Osteocyte (in vitro differentiated cells): ENCODE data around the gene CDK5R2. TPM values are rescaled to one million over a fixed set of nuclear protein-coding genes. Genes with fewer than 3 reads are reported as not detected.

ENCODE experiments used
- DNase-seq: peaks from one replicate; pipeline ENCODE4 v3.0.0; 2021; ENCODE audit warnings: mixed read lengths; ENCODE audit not compliant: unreplicated experiment; ENCODE audit errors: extremely low spot score
- H3K27ac Mint-ChIP-seq: one replicate; pipeline ENCODE4 v1.8.0; 2021; ENCODE audit warnings: mild to moderate bottlenecking, mixed read lengths; ENCODE audit not compliant: unreplicated experiment
- H3K27me3 Mint-ChIP-seq: one replicate; pipeline ENCODE4 v1.8.0; 2021; ENCODE audit warnings: mixed read lengths; ENCODE audit not compliant: unreplicated experiment
- H3K36me3 Mint-ChIP-seq: one replicate; pipeline ENCODE4 v1.8.0; 2021; ENCODE audit warnings: mixed read lengths; ENCODE audit not compliant: unreplicated experiment
- H3K4me1 Mint-ChIP-seq: one replicate; pipeline ENCODE4 v1.8.0; 2021; ENCODE audit warnings: mixed read lengths; ENCODE audit not compliant: unreplicated experiment
- H3K4me3 Mint-ChIP-seq: one replicate; pipeline ENCODE4 v1.8.0; 2021; ENCODE audit warnings: mild to moderate bottlenecking, moderate library complexity, mixed read lengths; ENCODE audit not compliant: unreplicated experiment
- H3K9me3 Mint-ChIP-seq: one replicate; pipeline ENCODE4 v1.8.0; 2021; ENCODE audit warnings: mixed read lengths; ENCODE audit not compliant: unreplicated experiment
- CTCF ChIP-seq: fragments of 200-600 bp; sonication (generic); IDR thresholded peaks from 2 replicates; pipeline ENCODE4 v1.5.0; 2021; ENCODE audit warnings: antibody characterized with exemption, mild to moderate bottlenecking, moderate library complexity
- total RNA-seq: library from RNA; stranded (reverse); gene quantifications from 2 replicates; pipeline ENCODE4 v1.2.1, GENCODE V29; 2021

Gene CDK5R2
- total RNA-seq, 1 donor from 2014 or later = not detected

GRCh38 chr2:218988650-218989049 lies 29.2 kb downstream of the CDK5R2 start:
- no peak for DNase-seq
- H3K4me1 Mint-ChIP-seq = peaks cover 10% of the 10 kb centered on the region
- no peaks in the 10 kb centered on the region for H3K9me3 Mint-ChIP-seq
- H3K4me3 Mint-ChIP-seq = no peak overlapping the region
- H3K27ac Mint-ChIP-seq = no peak overlapping the region
- TF ChIP-seq CTCF = no peak
- H3K27me3 Mint-ChIP-seq = peaks cover 79% of the 10 kb centered on the region
- no peaks in the 10 kb centered on the region for H3K36me3 Mint-ChIP-seq

DNA sequence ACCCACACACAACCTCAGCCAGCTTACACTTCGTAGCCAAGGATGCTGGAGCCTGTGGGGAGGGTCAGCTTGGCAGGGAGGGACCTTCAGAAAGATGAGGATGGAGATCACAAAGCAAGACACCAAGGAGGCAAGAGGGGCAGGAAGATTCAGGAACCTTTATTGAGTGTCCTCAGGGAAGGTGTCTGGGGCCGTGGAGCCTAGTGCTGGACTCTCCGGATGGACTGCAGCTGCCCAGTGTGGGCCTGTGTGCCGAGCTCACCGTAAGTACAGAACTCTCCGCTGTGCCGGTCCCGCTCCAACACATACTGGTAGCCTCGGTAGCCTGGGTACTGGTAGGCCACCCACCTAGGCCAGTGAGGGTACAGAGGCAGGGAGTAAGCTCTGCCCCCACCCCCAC lies 30.6 kb downstream of the CDK5R2 start:
- Mint-ChIP-seq H3K36me3 (no peaks in the 10 kb centered on the region), H3K4me1 (peaks cover 12% of the 10 kb centered on the region), H3K27ac (no peak overlapping the region), H3K4me3 (no peak overlapping the region), H3K9me3 (no peaks in the 10 kb centered on the region), H3K27me3 (peaks cover 80% of the 10 kb centered on the region)
- no peak for TF ChIP-seq CTCF
- DNase-seq = no peak

GRCh38 chr2:218990612-218991011 lies 31.1 kb downstream of the CDK5R2 start:
- Mint-ChIP-seq H3K27ac (no peak overlapping the region), H3K27me3 (peaks cover 83% of the 10 kb centered on the region), H3K4me1 (peaks cover 11% of the 10 kb centered on the region), H3K4me3 (no peak overlapping the region), H3K9me3 (no peaks in the 10 kb centered on the region), H3K36me3 (no peaks in the 10 kb centered on the region)
- no peak for DNase-seq
- TF ChIP-seq CTCF = no peak

DNA sequence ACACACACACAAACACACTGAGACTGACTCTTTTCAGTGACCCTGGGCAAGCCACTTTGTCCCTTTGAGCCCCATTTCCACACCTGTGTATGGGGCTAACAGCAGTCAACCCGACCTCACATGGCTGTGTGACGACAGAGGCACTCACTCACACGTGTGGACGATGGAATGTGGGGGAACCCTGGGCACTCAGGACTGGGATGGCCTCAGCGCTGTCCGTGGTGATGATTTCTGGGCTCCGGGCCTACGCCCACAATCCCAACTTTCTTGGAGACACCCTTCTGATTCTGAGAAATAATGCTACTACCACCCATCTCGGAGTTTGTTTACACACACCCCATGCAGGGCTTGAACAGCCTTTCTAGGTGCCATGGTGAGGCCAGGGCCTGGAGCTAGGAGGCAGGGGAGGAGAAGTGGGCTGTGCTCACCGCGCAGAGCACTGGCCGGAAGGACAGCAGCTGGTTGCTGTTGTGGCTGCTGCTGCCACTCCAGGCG lies 32.3 kb downstream of the CDK5R2 start:
- Mint-ChIP-seq H3K36me3 (no peaks in the 10 kb centered on the region), H3K4me1 (peaks cover 7% of the 10 kb centered on the region), H3K9me3 (no peaks in the 10 kb centered on the region), H3K27ac (no peak overlapping the region), H3K4me3 (no peak overlapping the region), H3K27me3 (peaks cover 79% of the 10 kb centered on the region)
- TF ChIP-seq CTCF = no peak
- no peak for DNase-seq

GRCh38 chr2:218992196-218992595 lies 32.7 kb downstream of the CDK5R2 start:
- H3K36me3 Mint-ChIP-seq = no peaks in the 10 kb centered on the region

More at GRCh38 chr2:218992196-218992595, 32.7 kb downstream of the CDK5R2 start:
- DNase-seq = no peak
- H3K27me3 Mint-ChIP-seq = peaks cover 78% of the 10 kb centered on the region
- H3K4me3 Mint-ChIP-seq = no peak overlapping the region
- H3K27ac Mint-ChIP-seq = no peak overlapping the region
- TF ChIP-seq CTCF = no peak
- peaks cover 10% of the 10 kb centered on the region for H3K4me1 Mint-ChIP-seq
- H3K9me3 Mint-ChIP-seq = no peaks in the 10 kb centered on the region
